ENCODE results near the gene ATP6V1D. TPM values are rescaled to one million over a fixed set of nuclear protein-coding genes. Genes with fewer than 3 reads are reported as not detected.
"Not testable (repeated sequence)": the region's sequence is repeated elsewhere in the genome, so short reads cannot be mapped to it uniquely, and the experiment has no call there.

The ATP6V1D gene
- total RNA-seq = 156 TPM
- long read RNA-seq, transcript ATP6V1D-201 (9 exons, 1,845 nt) = major isoform, 46 of 49 reads
- long read RNA-seq, partial matches to known transcripts = 1 of 49 reads
- long read RNA-seq, other reads (novel, unspliced or antisense) = 2 of 49 reads

GRCh38 chr14:67359775-67360469, at the start of gene ATP6V1D, which contains the start of gene EIF2S1:
Gene ATP6V1D (minus strand): TSS chr14:67359804. CDS start chr14:67359698, 106 bp downstream.
Gene EIF2S1 (plus strand): TSS chr14:67360328. CDS start chr14:67364768, 4,440 bp downstream.
- DNase-seq (ENCODE audit: missing footprints) (peak; percentile 100), ATAC-seq (peak; percentile 99)
- intact Hi-C loops (cut with DNase I) = no loop called here

- ATAC-seq = not testable (repeated sequence)
Observed at GRCh38 chr14:67408122-67408801, 48.7 kb upstream of the ATP6V1D start.

GRCh38 chr14:67405771-67406170, 46.2 kb upstream of the ATP6V1D start:
- no peak for ATAC-seq
- intact Hi-C loops (cut with DNase I) = no loop called here
- DNase-seq (ENCODE audit: missing footprints) = no peak

More at GRCh38 chr14:67408122-67408801, 48.7 kb upstream of the ATP6V1D start:
- intact Hi-C loops (cut with DNase I); DNase-seq (ENCODE audit: missing footprints): not testable (repeated sequence)

- DNase-seq (ENCODE audit: missing footprints) (no peak), ATAC-seq (no peak)
- intact Hi-C loops (cut with DNase I) = no loop called here
Observed at GRCh38 chr14:67400434-67400833, 40.8 kb upstream of the ATP6V1D start.

GRCh38 chr14:67397536-67397935, 37.9 kb upstream of the ATP6V1D start:
- intact Hi-C loops (cut with DNase I) = no loop called here

GRCh38 chr14:67396381-67396970, 36.9 kb upstream of the ATP6V1D start:
- intact Hi-C loops (cut with DNase I) = no loop called here
- ATAC-seq = no peak
- DNase-seq (ENCODE audit: missing footprints) = no peak

More at GRCh38 chr14:67397536-67397935, 37.9 kb upstream of the ATP6V1D start:
- ATAC-seq = no peak
- no peak for DNase-seq (ENCODE audit: missing footprints)

- ATAC-seq (no peak), DNase-seq (ENCODE audit: missing footprints) (no peak)
- intact Hi-C loops (cut with DNase I) = no loop called here
Observed at GRCh38 chr14:67395876-67396189, 36.2 kb upstream of the ATP6V1D start.

GRCh38 chr14:67395086-67395875, 35.7 kb upstream of the ATP6V1D start:
- DNase-seq (ENCODE audit: missing footprints) (no peak), ATAC-seq (no peak)
- intact Hi-C loops (cut with DNase I) = no loop called here

- intact Hi-C loops (cut with DNase I) = no loop called here
- DNase-seq (ENCODE audit: missing footprints) = no peak
- ATAC-seq = no peak
Observed at GRCh38 chr14:67393689-67394088, 34.1 kb upstream of the ATP6V1D start.

- DNase-seq (ENCODE audit: missing footprints) (no peak), ATAC-seq (no peak)
- intact Hi-C loops (cut with DNase I) = no loop called here
Observed at GRCh38 chr14:67392800-67393199, 33.2 kb upstream of the ATP6V1D start.

- ATAC-seq (no peak), DNase-seq (ENCODE audit: missing footprints) (no peak)
- intact Hi-C loops (cut with DNase I) = no loop called here
Observed at GRCh38 chr14:67392123-67392522, 32.5 kb upstream of the ATP6V1D start.

- intact Hi-C loops (cut with DNase I) = no loop called here
- no peak for ATAC-seq
Observed at GRCh38 chr14:67391268-67391667, 31.7 kb upstream of the ATP6V1D start.

GRCh38 chr14:67389811-67390534, 30.4 kb upstream of the ATP6V1D start:
- intact Hi-C loops (cut with DNase I) = no loop called here
- no peak for DNase-seq (ENCODE audit: missing footprints)
- no peak for ATAC-seq

More at GRCh38 chr14:67391268-67391667, 31.7 kb upstream of the ATP6V1D start:
- DNase-seq (ENCODE audit: missing footprints) = no peak

GRCh38 chr14:67389275-67389674, 29.7 kb upstream of the ATP6V1D start:
- intact Hi-C loops (cut with DNase I) = no loop called here
- ATAC-seq (no peak), DNase-seq (ENCODE audit: missing footprints) (no peak)

GRCh38 chr14:67387195-67387594, 27.6 kb upstream of the ATP6V1D start:
- intact Hi-C loops (cut with DNase I) = no loop called here
- ATAC-seq (no peak), DNase-seq (ENCODE audit: missing footprints) (no peak)

GRCh38 chr14:67385618-67386017, 26.0 kb upstream of the ATP6V1D start:
- ATAC-seq (no peak), DNase-seq (ENCODE audit: missing footprints) (no peak)
- intact Hi-C loops (cut with DNase I) = no loop called here

- DNase-seq (ENCODE audit: missing footprints) = no peak
- intact Hi-C loops (cut with DNase I) = no loop called here
- ATAC-seq = no peak
Observed at GRCh38 chr14:67385120-67385519, 25.5 kb upstream of the ATP6V1D start.

- DNase-seq (ENCODE audit: missing footprints) (no peak), ATAC-seq (no peak)
- intact Hi-C loops (cut with DNase I) = no loop called here
Observed at GRCh38 chr14:67377916-67378315, 18.3 kb upstream of the ATP6V1D start.
